Measurements from ENCODE around the gene GPR37L1.

- TF ChIP-seq, protein P1, sequence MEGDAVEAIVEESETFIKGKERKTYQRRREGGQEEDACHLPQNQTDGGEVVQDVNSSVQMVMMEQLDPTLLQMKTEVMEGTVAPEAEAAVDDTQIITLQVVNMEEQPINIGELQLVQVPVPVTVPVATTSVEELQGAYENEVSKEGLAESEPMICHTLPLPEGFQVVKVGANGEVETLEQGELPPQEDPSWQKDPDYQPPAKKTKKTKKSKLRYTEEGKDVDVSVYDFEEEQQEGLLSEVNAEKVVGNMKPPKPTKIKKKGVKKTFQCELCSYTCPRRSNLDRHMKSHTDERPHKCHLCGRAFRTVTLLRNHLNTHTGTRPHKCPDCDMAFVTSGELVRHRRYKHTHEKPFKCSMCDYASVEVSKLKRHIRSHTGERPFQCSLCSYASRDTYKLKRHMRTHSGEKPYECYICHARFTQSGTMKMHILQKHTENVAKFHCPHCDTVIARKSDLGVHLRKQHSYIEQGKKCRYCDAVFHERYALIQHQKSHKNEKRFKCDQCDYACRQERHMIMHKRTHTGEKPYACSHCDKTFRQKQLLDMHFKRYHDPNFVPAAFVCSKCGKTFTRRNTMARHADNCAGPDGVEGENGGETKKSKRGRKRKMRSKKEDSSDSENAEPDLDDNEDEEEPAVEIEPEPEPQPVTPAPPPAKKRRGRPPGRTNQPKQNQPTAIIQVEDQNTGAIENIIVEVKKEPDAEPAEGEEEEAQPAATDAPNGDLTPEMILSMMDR (conservative IDR thresholded peaks at IDR 0.05; ENCODE audit: low read length), result no peak
- no peak for TF ChIP-seq EZH2phosphoT487 (IDR thresholded peaks at IDR 0.05; ENCODE audit: borderline replicate concordance)
Measured at GRCh38 chr1:202150602-202151001, 27.9 kb downstream of the GPR37L1 start.
